GM12878 (cell line): ENCODE measurements around the gene UBXN6. TPM values are rescaled to one million over a fixed set of nuclear protein-coding genes. Genes with fewer than 3 reads are reported as not detected.
A peak's percentile ranks its signal among the peaks of the same experiment; 100 is the strongest.

Source experiments
- ATAC-seq: fragments of 200-7000 bp; cut with Tn5 transposase; 3 replicates; pipeline ENCODE4 v1.9.1; 2020; ENCODE audit warnings: mild to moderate bottlenecking, moderate library complexity
- BruUV-seq: library from RNA; stranded (reverse); fragments of 400-500 nt; replicated peaks from 2 replicates; lab custom pipeline; 2021; lab: Mats Ljungman, UMichigan
- CTCF ChIA-PET: fragments of 300-600 bp; sonication (Branson Sonifier 250); formaldehyde crosslinking; extraction: SDS; loops from one replicate; lab custom pipeline; 2021; ENCODE audit warnings: inconsistent platforms; lab: Yijun Ruan, JAX
- POLR2A ChIA-PET: fragments of 350-600 bp; formaldehyde crosslinking; extraction: SDS; loops from one replicate; lab custom pipeline; 2021; ENCODE audit warnings: inconsistent platforms; lab: Charles Lee
- RAD21 ChIA-PET: fragments of 300-600 bp; sonication (Branson Sonifier 250); formaldehyde crosslinking; loops from one replicate; lab custom pipeline; 2023; ENCODE audit warnings: antibody characterized with exemption; ENCODE audit not compliant: unreplicated experiment; lab: Charles Lee
- SMC1A ChIA-PET: fragments of 300-600 bp; sonication (Branson Sonifier 250); formaldehyde crosslinking; loops from one replicate; lab custom pipeline; 2023; ENCODE audit not compliant: unreplicated experiment, uncharacterized antibody; lab: Charles Lee
- DNase-seq: peaks from one replicate; pipeline ENCODE4 v3.0.0-alpha.2; 2011; ENCODE audit warnings: low read depth, low spot score
- FAIRE-seq: peaks from 3 replicates; lab custom pipeline; 2011; peaks lifted over from hg19 to GRCh38; lab: Jason Lieb, UNC
- H2AFZ ChIP-seq: 2 replicates; pipeline ENCODE4 v1.6.0; 2011; ENCODE audit warnings: low read depth, low read length, control low read depth; ENCODE audit not compliant: control insufficient read depth
- H3K27ac ChIP-seq: 2 replicates; pipeline ENCODE4 v1.5.1; 2011; ENCODE audit warnings: control low read depth; ENCODE audit not compliant: control insufficient read depth, insufficient read depth
- H3K27me3 ChIP-seq, 2 experiments: replicated peaks in 1 of 2; 2 replicates each; pipeline versions ENCODE4 v1.6.0 to v1.6.1; 2011; ENCODE audit warnings: low read length in 1 of 2; ENCODE audit not compliant: control insufficient read depth in 2 of 2, insufficient read depth in 2 of 2
- H3K36me3 ChIP-seq, 2 experiments: 2 replicates each; pipeline ENCODE4 v1.5.1; 2011; ENCODE audit warnings: low read length in 1 of 2; ENCODE audit not compliant: control insufficient read depth in 2 of 2, insufficient read depth in 2 of 2
- H3K4me1 ChIP-seq: 2 replicates; pipeline ENCODE4 v1.6.1; 2011; ENCODE audit warnings: mild to moderate bottlenecking, low read length, moderate library complexity, mixed read lengths; ENCODE audit not compliant: control insufficient read depth, insufficient read depth
- H3K4me2 ChIP-seq: 2 replicates; pipeline ENCODE4 v1.6.0; 2011; ENCODE audit warnings: control low read depth; ENCODE audit not compliant: control insufficient read depth, insufficient read depth
- H3K4me3 ChIP-seq: fragments of 200-600 bp; sonication (generic); 2 replicates; pipeline ENCODE4 v1.5.1; 2016
- H3K79me2 ChIP-seq: 2 replicates; pipeline ENCODE4 v1.6.0; 2011; ENCODE audit warnings: low read length; ENCODE audit not compliant: control insufficient read depth, insufficient read depth
- H3K9ac ChIP-seq: 2 replicates; pipeline ENCODE4 v1.8.0; 2011; ENCODE audit warnings: low read length, control low read depth, mixed read lengths; ENCODE audit not compliant: control insufficient read depth, insufficient read depth
- H3K9me3 ChIP-seq: replicated peaks from 3 replicates; pipeline ENCODE4 v1.5.1; 2011; ENCODE audit warnings: mild to moderate bottlenecking, low read length; ENCODE audit not compliant: control insufficient read depth, insufficient read depth
- H4K20me1 ChIP-seq: 2 replicates; pipeline ENCODE4 v1.6.0; 2011; ENCODE audit not compliant: control insufficient read depth, insufficient read depth
- POLR2AphosphoS2 ChIP-seq: IDR thresholded peaks from 2 replicates; pipeline ENCODE4 v1.6.1; 2011; ENCODE audit warnings: low read depth, mild to moderate bottlenecking, low read length, improper control_type of control experiment, moderate library complexity
- STAT1 ChIP-seq: fragments of 450-650 bp; conservative IDR thresholded peaks from 2 replicates; pipeline ENCODE4 v1.6.1; 2014; ENCODE audit warnings: antibody characterized with exemption, mild to moderate bottlenecking
- TCF7 ChIP-seq: IDR thresholded peaks from 2 replicates; pipeline ENCODE4 v1.6.1; 2014; ENCODE audit warnings: antibody characterized with exemption, borderline replicate concordance
- ZBED1 ChIP-seq: IDR thresholded peaks from 2 replicates; pipeline ENCODE4 v1.6.1; 2016; ENCODE audit warnings: borderline replicate concordance
- WGBS: methylation state at CpG from one replicate; pipeline ENCODE4 v1.1.6; 2016; ENCODE audit warnings: low lambda C conversion rate; ENCODE audit not compliant: insufficient replicate concordance, insufficient coverage; ENCODE audit errors: missing lambda C conversion rate; 5-methylcytosine and 5-hydroxymethylcytosine counted together
- in situ Hi-C: fragments of 300-500 bp; cut with MboI; formaldehyde crosslinking; loops from 9 replicates; pipeline ENCODE4 v1.14.3; 2018; ENCODE audit warnings: mixed read lengths
- intact Hi-C: fragments of 100-400 bp; cut with micrococcal nuclease; formaldehyde crosslinking; loops from one replicate; pipeline ENCODE4 v1.14.2; 2022; ENCODE audit not compliant: unreplicated experiment
- microRNA-seq: library from miRNA; unstranded; fragments of <30 nt; microRNA quantifications from one replicate; pipeline ENCODE4, GENCODE V29; 2018
- polyA plus RNA-seq, 11 experiments: library from polyadenylated mRNA; depleted of rRNA in 4 of 11; unstranded in 6 of 11; stranded (reverse) in 5 of 11; fragments of >200 nt; fragmentation: Nextera tagmentation in 4 of 11; fragmentation: Illumina TruSeq in 1 of 11; extraction: Ambion mirVana in 4 of 11; extraction: Trizol in 1 of 11; gene quantifications; 1 replicate in 1 of 11; 2 replicates in 10 of 11; pipeline versions ENCODE4 v1.2.1 to v1.2.3, GENCODE V29; 2011 to 2016; ENCODE audit warnings: inconsistent platforms in 2 of 11, missing spikeins in 2 of 11, low read depth in 1 of 11
- small RNA-seq: library from RNA; depleted of rRNA; stranded (forward); fragments of <200 nt; gene quantifications from one replicate; pipeline ENCODE3, GENCODE V24; 2014
- total RNA-seq, 4 experiments: library from RNA; depleted of rRNA in 3 of 4; stranded (reverse); fragments of >200 nt in 3 of 4; fragmentation: Illumina TruSeq in 1 of 4; extraction: Trizol in 1 of 4; gene quantifications; 2 replicates each; pipeline versions ENCODE4 v1.2.1 to v1.2.3, GENCODE V29; 2013 to 2021
- TF ChIP-seq, protein P1 (sequence below): IDR thresholded peaks from 2 replicates; pipeline ENCODE4 v1.6.1; 2012; ENCODE audit warnings: improper control_type of control experiment, low read depth, low read length; ENCODE audit not compliant: insufficient replicate concordance

The UBXN6 gene
- total and polyA plus RNA-seq, 10 of the 15 experiments (the other 5 are each of a cell fraction or from before 2014, with no cell fraction given) = 0.47 to 50.8 (median 13.0) TPM

DNA sequence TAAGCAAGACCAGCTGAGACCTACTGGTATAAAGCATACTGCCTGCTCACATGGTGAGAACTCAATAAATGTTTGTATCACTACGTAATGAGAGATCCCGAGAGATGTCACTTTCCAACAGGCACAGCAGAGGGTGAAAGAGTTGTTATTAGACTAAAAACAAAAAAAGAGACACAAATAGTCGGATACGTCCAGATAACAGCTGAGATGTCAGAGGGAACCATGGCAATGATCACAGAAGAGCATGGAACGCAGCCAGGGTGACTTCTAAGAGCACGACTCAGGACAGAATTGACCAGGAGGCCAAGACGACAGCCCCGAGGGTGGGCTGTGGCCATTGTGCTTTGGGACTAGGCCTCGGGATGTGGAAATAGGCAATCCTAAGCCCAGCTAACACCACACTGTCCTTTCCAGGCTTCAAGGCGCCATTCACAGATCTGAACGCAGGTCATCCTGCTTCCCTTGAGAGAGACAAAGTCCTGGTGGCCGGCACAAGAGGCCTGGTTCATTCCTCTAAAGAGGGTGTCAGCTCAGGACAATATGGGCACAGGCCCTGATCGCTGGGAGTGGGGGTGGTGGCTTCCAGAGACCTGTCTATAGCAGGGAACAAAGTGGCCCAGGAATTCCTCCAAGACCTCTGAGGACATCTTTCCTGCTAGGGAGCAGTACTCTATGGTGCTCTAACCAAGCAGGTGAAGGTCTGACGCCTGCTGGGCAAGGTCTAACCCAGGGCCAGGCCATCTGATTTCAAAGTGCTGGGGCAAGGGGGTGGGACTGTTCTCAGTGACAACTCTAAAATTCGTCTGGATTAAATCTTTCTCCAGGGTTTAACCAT lies 60.4 kb downstream of the UBXN6 start:
- RAD21 ChIA-PET = no interaction called here
- Histone ChIP-seq H3K4me2 (0 out of 2 replicates have a peak overlapping the region, but pooled peaks have one; percentile 21), H3K4me3 (peak overlapping the region; percentile 25; the same call in 1 of the 2 replicates), H3K9me3 (no peaks in the 10 kb centered on the region), H3K79me2 (peaks cover 79% of the 10 kb centered on the region), H4K20me1 (peaks cover 3% of the 10 kb centered on the region; the same call in 1 of the 2 replicates), H3K27ac (peak overlapping the region; percentile 6; the same call in 1 of the 2 replicates), H3K36me3 (peaks cover 2 to 12% of the 10 kb centered on the region in 2 experiments; a peak in 3 of 4 replicates), H3K27me3 (no peaks in the 10 kb centered on the region), H3K9ac (no peak overlapping the region), H2AFZ (no peak overlapping the region), H3K4me1 (peaks cover 8% of the 10 kb centered on the region; the same call in 1 of the 2 replicates)
- in situ Hi-C loops (no loop called here), intact Hi-C loops (no loop called here)
- TF ChIP-seq, protein P1, sequence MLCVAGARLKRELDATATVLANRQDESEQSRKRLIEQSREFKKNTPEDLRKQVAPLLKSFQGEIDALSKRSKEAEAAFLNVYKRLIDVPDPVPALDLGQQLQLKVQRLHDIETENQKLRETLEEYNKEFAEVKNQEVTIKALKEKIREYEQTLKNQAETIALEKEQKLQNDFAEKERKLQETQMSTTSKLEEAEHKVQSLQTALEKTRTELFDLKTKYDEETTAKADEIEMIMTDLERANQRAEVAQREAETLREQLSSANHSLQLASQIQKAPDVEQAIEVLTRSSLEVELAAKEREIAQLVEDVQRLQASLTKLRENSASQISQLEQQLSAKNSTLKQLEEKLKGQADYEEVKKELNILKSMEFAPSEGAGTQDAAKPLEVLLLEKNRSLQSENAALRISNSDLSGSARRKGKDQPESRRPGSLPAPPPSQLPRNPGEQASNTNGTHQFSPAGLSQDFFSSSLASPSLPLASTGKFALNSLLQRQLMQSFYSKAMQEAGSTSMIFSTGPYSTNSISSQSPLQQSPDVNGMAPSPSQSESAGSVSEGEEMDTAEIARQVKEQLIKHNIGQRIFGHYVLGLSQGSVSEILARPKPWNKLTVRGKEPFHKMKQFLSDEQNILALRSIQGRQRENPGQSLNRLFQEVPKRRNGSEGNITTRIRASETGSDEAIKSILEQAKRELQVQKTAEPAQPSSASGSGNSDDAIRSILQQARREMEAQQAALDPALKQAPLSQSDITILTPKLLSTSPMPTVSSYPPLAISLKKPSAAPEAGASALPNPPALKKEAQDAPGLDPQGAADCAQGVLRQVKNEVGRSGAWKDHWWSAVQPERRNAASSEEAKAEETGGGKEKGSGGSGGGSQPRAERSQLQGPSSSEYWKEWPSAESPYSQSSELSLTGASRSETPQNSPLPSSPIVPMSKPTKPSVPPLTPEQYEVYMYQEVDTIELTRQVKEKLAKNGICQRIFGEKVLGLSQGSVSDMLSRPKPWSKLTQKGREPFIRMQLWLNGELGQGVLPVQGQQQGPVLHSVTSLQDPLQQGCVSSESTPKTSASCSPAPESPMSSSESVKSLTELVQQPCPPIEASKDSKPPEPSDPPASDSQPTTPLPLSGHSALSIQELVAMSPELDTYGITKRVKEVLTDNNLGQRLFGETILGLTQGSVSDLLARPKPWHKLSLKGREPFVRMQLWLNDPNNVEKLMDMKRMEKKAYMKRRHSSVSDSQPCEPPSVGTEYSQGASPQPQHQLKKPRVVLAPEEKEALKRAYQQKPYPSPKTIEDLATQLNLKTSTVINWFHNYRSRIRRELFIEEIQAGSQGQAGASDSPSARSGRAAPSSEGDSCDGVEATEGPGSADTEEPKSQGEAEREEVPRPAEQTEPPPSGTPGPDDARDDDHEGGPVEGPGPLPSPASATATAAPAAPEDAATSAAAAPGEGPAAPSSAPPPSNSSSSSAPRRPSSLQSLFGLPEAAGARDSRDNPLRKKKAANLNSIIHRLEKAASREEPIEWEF = no peak
- TF ChIP-seq TCF7 = no peak
- 0 out of 2 replicates have a peak, but pooled peaks have one; percentile 36 for TF ChIP-seq POLR2AphosphoS2
- TF ChIP-seq ZBED1 = no peak
- no peak for TF ChIP-seq STAT1
- FAIRE-seq (no peak), ATAC-seq (no peak), DNase-seq (no peak)
- 92% methylated on average over 15 of the region's 15 CpGs for WGBS
- CTCF ChIA-PET = interaction anchor here (0.8 to 1.2 kb wide), 3 partner anchors 27 to 131 kb away, joined by 3 to 4 read pairs (median 3); no protein-coding TSS in a partner anchor
- BruUV-seq = no TSS peak
- SMC1A ChIA-PET = interaction anchor here (1.1 kb wide), 2 partner anchors 27 to 53 kb away, joined by 3 read pairs; partner anchors contain the start of gene MPND
- POLR2A ChIA-PET = interaction anchor here (0.5 to 7.7 kb wide), 4 partner anchors 18 to 142 kb away, joined by 3 to 110 read pairs (median 5); no protein-coding TSS in a partner anchor

Small RNA genes lying within 50 kb of the gene (microRNA-seq; reads per million reads assigned to microRNA genes)
- 20.3 reads per million, percentile 55 among the genes with 10 or more reads in this experiment for gene MIR4746

Small RNA genes lying within 50 kb of the gene (small RNA-seq; reads per million reads assigned to genes)
- gene MIR4746 = not detected

Other genes starting within 250 kb of the UBXN6 start
Only the 7 nearest of the 16 such genes appear.
- gene SH3GL1, start 57.2 kb downstream of the UBXN6 start, total RNA-seq (2014; rRNA removed) = 24.0 and 28.9 TPM in 2 replicates
- gene SH3GL1, start 57.2 kb downstream of the UBXN6 start, total RNA-seq (2014; rRNA removed; fragmentation: Illumina TruSeq; extraction: Trizol) = 9.2 and 11.8 TPM in 2 replicates
- 41.5 and 47.4 TPM in 2 replicates for gene SH3GL1, start 57.2 kb downstream of the UBXN6 start, total RNA-seq (2021)
- 20.3 and 28.0 TPM in 2 replicates for gene SH3GL1, start 57.2 kb downstream of the UBXN6 start, polyA plus RNA-seq (2011; rRNA removed)
- gene SH3GL1, start 57.2 kb downstream of the UBXN6 start, polyA plus RNA-seq (2014; fragmentation: Illumina TruSeq; extraction: Trizol) = 1.6 and 9.2 TPM in 2 replicates
- 1 to 10 TPM in 1 of 2 experiments, under 1 TPM in 1; 0.93 to 3.0 TPM for gene SH3GL1, start 57.2 kb downstream of the UBXN6 start, polyA plus RNA-seq (2014; fragmentation: Nextera tagmentation; extraction: Ambion mirVana)
- gene SH3GL1, start 57.2 kb downstream of the UBXN6 start, polyA plus RNA-seq (2014; rRNA removed) = 36.5 and 44.0 TPM in 2 replicates
- gene SH3GL1, start 57.2 kb downstream of the UBXN6 start, polyA plus RNA-seq (2016; fragmentation: Nextera tagmentation; extraction: Ambion mirVana) = 10 to 100 TPM; 30.0 to 32.5 TPM
- 33.0 and 37.7 TPM in 2 replicates for gene CHAF1A, start 55.2 kb downstream of the UBXN6 start, total RNA-seq (2014; rRNA removed)
- gene CHAF1A, start 55.2 kb downstream of the UBXN6 start, total RNA-seq (2014; rRNA removed; fragmentation: Illumina TruSeq; extraction: Trizol) = 27.2 and 28.4 TPM in 2 replicates
- gene CHAF1A, start 55.2 kb downstream of the UBXN6 start, total RNA-seq (2021) = 59.8 and 69.1 TPM in 2 replicates
- 20.1 and 26.2 TPM in 2 replicates for gene CHAF1A, start 55.2 kb downstream of the UBXN6 start, polyA plus RNA-seq (2011; rRNA removed)
- gene CHAF1A, start 55.2 kb downstream of the UBXN6 start, polyA plus RNA-seq (2014; fragmentation: Illumina TruSeq; extraction: Trizol) = 30.6 and 41.4 TPM in 2 replicates
- gene CHAF1A, start 55.2 kb downstream of the UBXN6 start, polyA plus RNA-seq (2014; fragmentation: Nextera tagmentation; extraction: Ambion mirVana) = 1 to 10 TPM; 1.3 to 3.2 TPM
- gene CHAF1A, start 55.2 kb downstream of the UBXN6 start, polyA plus RNA-seq (2014; rRNA removed) = 62.6 and 69.2 TPM in 2 replicates
- 10 to 100 TPM; 41.7 to 47.5 TPM for gene CHAF1A, start 55.2 kb downstream of the UBXN6 start, polyA plus RNA-seq (2016; fragmentation: Nextera tagmentation; extraction: Ambion mirVana)
- 33.7 and 36.5 TPM in 2 replicates for gene HDGFL2, start 14.5 kb upstream of the UBXN6 start, total RNA-seq (2014; rRNA removed)
- 19.0 and 20.5 TPM in 2 replicates for gene HDGFL2, start 14.5 kb upstream of the UBXN6 start, total RNA-seq (2014; rRNA removed; fragmentation: Illumina TruSeq; extraction: Trizol)
- 56.8 and 56.9 TPM in 2 replicates for gene HDGFL2, start 14.5 kb upstream of the UBXN6 start, total RNA-seq (2021)
- 9.8 and 19.5 TPM in 2 replicates for gene HDGFL2, start 14.5 kb upstream of the UBXN6 start, polyA plus RNA-seq (2011; rRNA removed)
- gene HDGFL2, start 14.5 kb upstream of the UBXN6 start, polyA plus RNA-seq (2014; fragmentation: Illumina TruSeq; extraction: Trizol) = 8.2 and 16.9 TPM in 2 replicates
- gene HDGFL2, start 14.5 kb upstream of the UBXN6 start, polyA plus RNA-seq (2014; fragmentation: Nextera tagmentation; extraction: Ambion mirVana) = under 1 TPM; 0.16 to 0.60 TPM
- 40.2 and 52.5 TPM in 2 replicates for gene HDGFL2, start 14.5 kb upstream of the UBXN6 start, polyA plus RNA-seq (2014; rRNA removed)
- gene HDGFL2, start 14.5 kb upstream of the UBXN6 start, polyA plus RNA-seq (2016; fragmentation: Nextera tagmentation; extraction: Ambion mirVana) = 10 to 100 TPM; 30.0 to 39.3 TPM
- gene PLIN4, start 60.7 kb upstream of the UBXN6 start, total RNA-seq (2014; rRNA removed) = 0.05 and 0.06 TPM in 2 replicates
- gene PLIN4, start 60.7 kb upstream of the UBXN6 start, total RNA-seq (2014; rRNA removed; fragmentation: Illumina TruSeq; extraction: Trizol) = 0.04 and 0.05 TPM in 2 replicates
- gene PLIN4, start 60.7 kb upstream of the UBXN6 start, total RNA-seq (2021) = 0.08 and 0.10 TPM in 2 replicates
- gene PLIN4, start 60.7 kb upstream of the UBXN6 start, polyA plus RNA-seq (2011; rRNA removed) = 0.01 TPM in 2 replicates
- 0.01 and 0.08 TPM in 2 replicates for gene PLIN4, start 60.7 kb upstream of the UBXN6 start, polyA plus RNA-seq (2014; fragmentation: Illumina TruSeq; extraction: Trizol)
- gene PLIN4, start 60.7 kb upstream of the UBXN6 start, polyA plus RNA-seq (2014; fragmentation: Nextera tagmentation; extraction: Ambion mirVana) = not detected
- gene PLIN4, start 60.7 kb upstream of the UBXN6 start, polyA plus RNA-seq (2014; rRNA removed) = 0.04 and 0.14 TPM in 2 replicates
- under 1 TPM; 0.09 to 0.11 TPM for gene PLIN4, start 60.7 kb upstream of the UBXN6 start, polyA plus RNA-seq (2016; fragmentation: Nextera tagmentation; extraction: Ambion mirVana)
- not detected in 2 replicates for gene PLIN5, start 77.4 kb upstream of the UBXN6 start, total RNA-seq (2014; rRNA removed)
- gene PLIN5, start 77.4 kb upstream of the UBXN6 start, total RNA-seq (2014; rRNA removed; fragmentation: Illumina TruSeq; extraction: Trizol) = not detected in 2 replicates
- gene PLIN5, start 77.4 kb upstream of the UBXN6 start, total RNA-seq (2021) = 0.11 and 0.15 TPM in 2 replicates
- 0.20 and 0.33 TPM in 2 replicates for gene PLIN5, start 77.4 kb upstream of the UBXN6 start, polyA plus RNA-seq (2011; rRNA removed)
- gene PLIN5, start 77.4 kb upstream of the UBXN6 start, polyA plus RNA-seq (2014; fragmentation: Illumina TruSeq; extraction: Trizol) = not detected in 2 replicates
- gene PLIN5, start 77.4 kb upstream of the UBXN6 start, polyA plus RNA-seq (2014; fragmentation: Nextera tagmentation; extraction: Ambion mirVana) = not detected
- not detected in 2 replicates for gene PLIN5, start 77.4 kb upstream of the UBXN6 start, polyA plus RNA-seq (2014; rRNA removed)
- not detected for gene PLIN5, start 77.4 kb upstream of the UBXN6 start, polyA plus RNA-seq (2016; fragmentation: Nextera tagmentation; extraction: Ambion mirVana)
- gene LRG1, start 82.2 kb upstream of the UBXN6 start, total RNA-seq (2014; rRNA removed) = 0.44 and 0.62 TPM in 2 replicates
- gene LRG1, start 82.2 kb upstream of the UBXN6 start, total RNA-seq (2014; rRNA removed; fragmentation: Illumina TruSeq; extraction: Trizol) = 0.51 and 0.63 TPM in 2 replicates
- gene LRG1, start 82.2 kb upstream of the UBXN6 start, total RNA-seq (2021) = 1.1 and 1.2 TPM in 2 replicates
- 2.5 and 4.7 TPM in 2 replicates for gene LRG1, start 82.2 kb upstream of the UBXN6 start, polyA plus RNA-seq (2011; rRNA removed)
- 0.13 and 0.53 TPM in 2 replicates for gene LRG1, start 82.2 kb upstream of the UBXN6 start, polyA plus RNA-seq (2014; fragmentation: Illumina TruSeq; extraction: Trizol)
- gene LRG1, start 82.2 kb upstream of the UBXN6 start, polyA plus RNA-seq (2014; fragmentation: Nextera tagmentation; extraction: Ambion mirVana) = under 1 TPM; 0.29 to 0.31 TPM
- 1.0 and 1.6 TPM in 2 replicates for gene LRG1, start 82.2 kb upstream of the UBXN6 start, polyA plus RNA-seq (2014; rRNA removed)
- gene LRG1, start 82.2 kb upstream of the UBXN6 start, polyA plus RNA-seq (2016; fragmentation: Nextera tagmentation; extraction: Ambion mirVana) = under 1 TPM; 0.43 TPM
- gene SEMA6B, start 101.9 kb upstream of the UBXN6 start, total RNA-seq (2014; rRNA removed) = not detected in 2 replicates
- gene SEMA6B, start 101.9 kb upstream of the UBXN6 start, total RNA-seq (2014; rRNA removed; fragmentation: Illumina TruSeq; extraction: Trizol) = not detected in 2 replicates
- gene SEMA6B, start 101.9 kb upstream of the UBXN6 start, total RNA-seq (2021) = 0.08 and 0.13 TPM in 2 replicates
- gene SEMA6B, start 101.9 kb upstream of the UBXN6 start, polyA plus RNA-seq (2011; rRNA removed) = not detected in 2 replicates
- not detected in 2 replicates for gene SEMA6B, start 101.9 kb upstream of the UBXN6 start, polyA plus RNA-seq (2014; fragmentation: Illumina TruSeq; extraction: Trizol)
- not detected for gene SEMA6B, start 101.9 kb upstream of the UBXN6 start, polyA plus RNA-seq (2014; fragmentation: Nextera tagmentation; extraction: Ambion mirVana)
- not detected in 2 replicates for gene SEMA6B, start 101.9 kb upstream of the UBXN6 start, polyA plus RNA-seq (2014; rRNA removed)
- not detected for gene SEMA6B, start 101.9 kb upstream of the UBXN6 start, polyA plus RNA-seq (2016; fragmentation: Nextera tagmentation; extraction: Ambion mirVana)